Stimulated activated CD4-positive, alpha-beta T cell treated with anti-CD3 and anti-CD28 coated beads, TNF-alpha, amount 100 ng/mL, for 48 hours (primary cell): Measurements from ENCODE around the gene C3.

Source experiments
- DNase-seq, 3 donors: peaks; one replicate each; pipeline ENCODE4 v3.0.0-alpha.2; 2020; ENCODE audit warnings: low read depth in 3 of 3

Gene C3

GRCh38 chr19:6744381-6745301 lies 24.2 kb upstream of the C3 start:
- DNase-seq, result no peak

- DNase-seq, result no peak
Measured at GRCh38 chr19:6743714-6744380, 23.4 kb upstream of the C3 start.

GRCh38 chr19:6743066-6743465 lies 22.6 kb upstream of the C3 start:
- DNase-seq, result no peak

- DNase-seq, result no peak
Measured at GRCh38 chr19:6740589-6741343, 20.3 kb upstream of the C3 start.

- peak in 1 of 3 donors; percentile 11 for DNase-seq
Measured at GRCh38 chr19:6739883-6740588, 19.6 kb upstream of the C3 start.

GRCh38 chr19:6739390-6739882 lies 19.0 kb upstream of the C3 start, which contains the start of gene TRIP10:
TRIP10 (plus strand) TSS chr19:6739680; CDS start chr19:6739762, 82 bp downstream.
- DNase-seq, result peak; percentile 65 to 80 (median 74)

GRCh38 chr19:6738787-6739389 lies 18.4 kb upstream of the C3 start:
- DNase-seq, result peak in 1 of 3 donors; percentile 21

GRCh38 chr19:6737873-6738786 lies 17.7 kb upstream of the C3 start:
- DNase-seq, result peak; percentile 59 to 76 (median 72)

- DNase-seq, result peak; percentile 97 to 100 (median 98)
Measured at GRCh38 chr19:6737284-6737872, 16.9 kb upstream of the C3 start, which contains the start of gene GPR108. GPR108 (minus strand) TSS chr19:6737580; CDS start chr19:6737576, 4 bp downstream.

GRCh38 chr19:6736917-6737283 lies 16.4 kb upstream of the C3 start:
- DNase-seq, result peak in 1 of 3 donors; percentile 27

- DNase-seq, result peak; percentile 51 to 60 (median 55)
Measured at GRCh38 chr19:6736169-6736916, 15.9 kb upstream of the C3 start.

- DNase-seq, result no peak
Measured at GRCh38 chr19:6735181-6735911, 14.9 kb upstream of the C3 start.

- no peak for DNase-seq
Measured at GRCh38 chr19:6734096-6734696, 13.7 kb upstream of the C3 start.

GRCh38 chr19:6733338-6734095 lies 13.1 kb upstream of the C3 start:
- no peak for DNase-seq

- DNase-seq, result no peak
Measured at GRCh38 chr19:6732803-6733337, 12.4 kb upstream of the C3 start.

- DNase-seq, result no peak
Measured at GRCh38 chr19:6731822-6732221, 11.4 kb upstream of the C3 start.
